Activated T-helper 9 cell treated with anti-CD3 and anti-CD28 coated beads, Interleukin-2, amount 50 U/mL, for 16 hours (primary cell): Measurements from ENCODE around the gene SOX2.
"Not testable (repeated sequence)": the region's sequence is repeated elsewhere in the genome, so short reads cannot be mapped to it uniquely, and the experiment has no call there.

Source experiments
- DNase-seq: peaks from one replicate; pipeline ENCODE4 v3.0.0-alpha.2; 2020; ENCODE audit warnings: low read depth

The SOX2 gene

GRCh38 chr3:181757694-181758306 is 46.1 kb downstream of the SOX2 start:
- DNase-seq = no peak

- DNase-seq = no peak
Measured at GRCh38 chr3:181761906-181762305, 50.2 kb downstream of the SOX2 start.

DNA sequence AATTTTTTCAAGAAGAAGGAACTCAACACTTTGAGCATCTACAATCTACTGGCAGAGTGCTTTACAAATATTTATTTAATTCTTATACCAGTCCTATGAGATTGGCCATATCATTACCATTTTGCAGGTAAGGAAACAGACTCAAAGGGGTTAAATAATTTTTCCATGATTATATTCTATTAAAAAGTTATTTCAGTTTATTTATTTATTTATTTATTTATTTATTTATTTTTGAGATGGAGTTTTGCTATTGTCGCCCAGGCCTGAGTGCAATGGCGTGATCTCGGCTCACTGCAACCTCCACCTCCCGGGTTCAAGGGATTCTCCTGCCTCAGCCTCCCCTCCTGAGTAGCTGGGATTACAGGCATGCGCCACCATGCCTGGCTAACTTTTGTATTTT is 52.3 kb downstream of the SOX2 start:
- not testable (repeated sequence) for DNase-seq
